GM12878 (cell line): ENCODE measurements around the gene TMPRSS9. TPM values are rescaled to one million over a fixed set of nuclear protein-coding genes. Genes with fewer than 3 reads are reported as not detected.

ENCODE experiments used
- ATAC-seq: fragments of 200-7000 bp; cut with Tn5 transposase; 3 replicates; pipeline ENCODE4 v1.9.1; 2020; ENCODE audit warnings: mild to moderate bottlenecking, moderate library complexity
- BruUV-seq: library from RNA; stranded (reverse); fragments of 400-500 nt; replicated peaks from 2 replicates; lab custom pipeline; 2021; lab: Mats Ljungman, UMichigan
- CTCF ChIA-PET: fragments of 300-600 bp; sonication (Branson Sonifier 250); formaldehyde crosslinking; extraction: SDS; loops from one replicate; lab custom pipeline; 2021; ENCODE audit warnings: inconsistent platforms; lab: Yijun Ruan, JAX
- POLR2A ChIA-PET: fragments of 350-600 bp; formaldehyde crosslinking; extraction: SDS; loops from one replicate; lab custom pipeline; 2021; ENCODE audit warnings: inconsistent platforms; lab: Charles Lee
- RAD21 ChIA-PET: fragments of 300-600 bp; sonication (Branson Sonifier 250); formaldehyde crosslinking; loops from one replicate; lab custom pipeline; 2023; ENCODE audit warnings: antibody characterized with exemption; ENCODE audit not compliant: unreplicated experiment; lab: Charles Lee
- SMC1A ChIA-PET: fragments of 300-600 bp; sonication (Branson Sonifier 250); formaldehyde crosslinking; loops from one replicate; lab custom pipeline; 2023; ENCODE audit not compliant: unreplicated experiment, uncharacterized antibody; lab: Charles Lee
- DNase-seq: peaks from one replicate; pipeline ENCODE4 v3.0.0-alpha.2; 2011; ENCODE audit warnings: low read depth, low spot score
- FAIRE-seq: peaks from 3 replicates; lab custom pipeline; 2011; peaks lifted over from hg19 to GRCh38; lab: Jason Lieb, UNC
- H2AFZ ChIP-seq: 2 replicates; pipeline ENCODE4 v1.6.0; 2011; ENCODE audit warnings: low read depth, low read length, control low read depth; ENCODE audit not compliant: control insufficient read depth
- H3K27ac ChIP-seq: 2 replicates; pipeline ENCODE4 v1.5.1; 2011; ENCODE audit warnings: control low read depth; ENCODE audit not compliant: control insufficient read depth, insufficient read depth
- H3K27me3 ChIP-seq, 2 experiments: replicated peaks in 1 of 2; 2 replicates each; pipeline versions ENCODE4 v1.6.0 to v1.6.1; 2011; ENCODE audit warnings: low read length in 1 of 2; ENCODE audit not compliant: control insufficient read depth in 2 of 2, insufficient read depth in 2 of 2
- H3K36me3 ChIP-seq, 2 experiments: 2 replicates each; pipeline ENCODE4 v1.5.1; 2011; ENCODE audit warnings: low read length in 1 of 2; ENCODE audit not compliant: control insufficient read depth in 2 of 2, insufficient read depth in 2 of 2
- H3K4me1 ChIP-seq: 2 replicates; pipeline ENCODE4 v1.6.1; 2011; ENCODE audit warnings: mild to moderate bottlenecking, low read length, moderate library complexity, mixed read lengths; ENCODE audit not compliant: control insufficient read depth, insufficient read depth
- H3K4me2 ChIP-seq: 2 replicates; pipeline ENCODE4 v1.6.0; 2011; ENCODE audit warnings: control low read depth; ENCODE audit not compliant: control insufficient read depth, insufficient read depth
- H3K4me3 ChIP-seq: fragments of 200-600 bp; sonication (generic); 2 replicates; pipeline ENCODE4 v1.5.1; 2016
- H3K79me2 ChIP-seq: 2 replicates; pipeline ENCODE4 v1.6.0; 2011; ENCODE audit warnings: low read length; ENCODE audit not compliant: control insufficient read depth, insufficient read depth
- H3K9ac ChIP-seq: 2 replicates; pipeline ENCODE4 v1.8.0; 2011; ENCODE audit warnings: low read length, control low read depth, mixed read lengths; ENCODE audit not compliant: control insufficient read depth, insufficient read depth
- H3K9me3 ChIP-seq: replicated peaks from 3 replicates; pipeline ENCODE4 v1.5.1; 2011; ENCODE audit warnings: mild to moderate bottlenecking, low read length; ENCODE audit not compliant: control insufficient read depth, insufficient read depth
- H4K20me1 ChIP-seq: 2 replicates; pipeline ENCODE4 v1.6.0; 2011; ENCODE audit not compliant: control insufficient read depth, insufficient read depth
- BACH1 ChIP-seq: fragments of 450-650 bp; IDR thresholded peaks from 2 replicates; pipeline ENCODE4 v1.6.1; 2017; ENCODE audit warnings: mild to moderate bottlenecking, borderline replicate concordance
- MXI1 ChIP-seq: fragments of 150-350 bp; IDR thresholded peaks from 2 replicates; pipeline ENCODE4 v1.6.1; 2011; ENCODE audit warnings: low read depth, mild to moderate bottlenecking, inconsistent platforms, low read length, improper control_type of control experiment
- NFXL1 ChIP-seq: fragments of 450-650 bp; IDR thresholded peaks from 2 replicates; pipeline ENCODE4 v1.6.1; 2017; ENCODE audit warnings: antibody characterized with exemption, mild to moderate bottlenecking, borderline replicate concordance
- PKNOX1 ChIP-seq: fragments of 450-650 bp; IDR thresholded peaks from 2 replicates; pipeline ENCODE4 v1.6.1; 2016; ENCODE audit warnings: mild to moderate bottlenecking
- SMARCA5 ChIP-seq: fragments of 450-650 bp; IDR thresholded peaks from 2 replicates; pipeline ENCODE4 v1.6.1; 2017; ENCODE audit warnings: mild to moderate bottlenecking
- TARDBP ChIP-seq: IDR thresholded peaks from 2 replicates; pipeline ENCODE4 v1.6.1; 2016; ENCODE audit warnings: borderline replicate concordance
- WGBS: methylation state at CpG from one replicate; pipeline ENCODE4 v1.1.6; 2016; ENCODE audit warnings: low lambda C conversion rate; ENCODE audit not compliant: insufficient replicate concordance, insufficient coverage; ENCODE audit errors: missing lambda C conversion rate; 5-methylcytosine and 5-hydroxymethylcytosine counted together
- in situ Hi-C: fragments of 300-500 bp; cut with MboI; formaldehyde crosslinking; loops from 9 replicates; pipeline ENCODE4 v1.14.3; 2018; ENCODE audit warnings: mixed read lengths
- intact Hi-C: fragments of 100-400 bp; cut with micrococcal nuclease; formaldehyde crosslinking; loops from one replicate; pipeline ENCODE4 v1.14.2; 2022; ENCODE audit not compliant: unreplicated experiment
- polyA plus RNA-seq, 11 experiments: library from polyadenylated mRNA; depleted of rRNA in 4 of 11; unstranded in 6 of 11; stranded (reverse) in 5 of 11; fragments of >200 nt; fragmentation: Nextera tagmentation in 4 of 11; fragmentation: Illumina TruSeq in 1 of 11; extraction: Ambion mirVana in 4 of 11; extraction: Trizol in 1 of 11; gene quantifications; 1 replicate in 1 of 11; 2 replicates in 10 of 11; pipeline versions ENCODE4 v1.2.1 to v1.2.3, GENCODE V29; 2011 to 2016; ENCODE audit warnings: inconsistent platforms in 2 of 11, missing spikeins in 2 of 11, low read depth in 1 of 11
- total RNA-seq, 4 experiments: library from RNA; depleted of rRNA in 3 of 4; stranded (reverse); fragments of >200 nt in 3 of 4; fragmentation: Illumina TruSeq in 1 of 4; extraction: Trizol in 1 of 4; gene quantifications; 2 replicates each; pipeline versions ENCODE4 v1.2.1 to v1.2.3, GENCODE V29; 2013 to 2021

The TMPRSS9 gene
- total and polyA plus RNA-seq, 10 of the 15 experiments (the other 5 are each of a cell fraction or from before 2014, with no cell fraction given), result 0.24 TPM; not detected in 9

- Histone ChIP-seq H3K27ac (no peak overlapping the region), H2AFZ (no peak overlapping the region), H3K36me3 (no peaks in the 10 kb centered on the region), H3K27me3 (no peaks in the 10 kb centered on the region), H3K79me2 (no peaks in the 10 kb centered on the region), H4K20me1 (no peaks in the 10 kb centered on the region), H3K4me3 (no peak overlapping the region), H3K4me2 (no peak overlapping the region), H3K9ac (no peak overlapping the region), H3K4me1 (no peaks in the 10 kb centered on the region), H3K9me3 (no peaks in the 10 kb centered on the region; the same call in 2 of the 3 replicates)
- WGBS, result 47% methylated on average over 10 of the region's 11 CpGs
- POLR2A ChIA-PET, result no interaction called here
- no TSS peak for BruUV-seq
- DNase-seq (no peak), ATAC-seq (no peak), FAIRE-seq (no peak)
- RAD21 ChIA-PET, result no interaction called here
- CTCF ChIA-PET, result no interaction called here
- SMC1A ChIA-PET, result no interaction called here
- in situ Hi-C loops, result no loop called here
- intact Hi-C loops, result no loop called here
- TF ChIP-seq BACH1, result no peak
Observed at GRCh38 chr19:2360833-2361232, 768 bp downstream of the TMPRSS9 start.

- in situ Hi-C loops, result no loop called here
- BruUV-seq, result no TSS peak
- CTCF ChIA-PET, result no interaction called here
- no peak for DNase-seq
- no peak overlapping the region for H3K4me2 ChIP-seq
- WGBS, result 19% methylated on average over 21 of the region's 24 CpGs
- no peak overlapping the region for H3K4me3 ChIP-seq
- no peaks in the 10 kb centered on the region for H3K79me2 ChIP-seq
- FAIRE-seq, result no peak
- no peaks in the 10 kb centered on the region for H3K4me1 ChIP-seq
- no peaks in the 10 kb centered on the region for H4K20me1 ChIP-seq
- POLR2A ChIA-PET, result no interaction called here
- no peak for ATAC-seq
- no peaks in the 10 kb centered on the region for H3K27me3 ChIP-seq
- RAD21 ChIA-PET, result no interaction called here
- TF ChIP-seq MXI1, result no peak
- no peak for TF ChIP-seq SMARCA5
- no peak for TF ChIP-seq NFXL1
- TF ChIP-seq PKNOX1, result no peak
- TF ChIP-seq TARDBP, result no peak
- TF ChIP-seq, all 136 proteins: peak for 0
- SMC1A ChIA-PET, result no interaction called here
- Histone ChIP-seq H3K36me3 (no peaks in the 10 kb centered on the region), H2AFZ (no peak overlapping the region), H3K9me3 (no peaks in the 10 kb centered on the region; the same call in 2 of the 3 replicates), H3K9ac (no peak overlapping the region), H3K27ac (no peak overlapping the region)
- intact Hi-C loops, result no loop called here
Observed at GRCh38 chr19:2361246-2362045, 1.4 kb downstream of the TMPRSS9 start.
